22Rv1 (cell line): ENCODE results near the gene HOATZ.

ENCODE experiments used
- CTCF ChIP-seq: fragments of 450-650 bp; IDR thresholded peaks from 2 replicates; pipeline ENCODE4 v1.5.1; 2017; ENCODE audit warnings: mild to moderate bottlenecking
- ZFX ChIP-seq: fragments of 450-650 bp; IDR thresholded peaks from 2 replicates; pipeline ENCODE4 v1.6.1; 2017; ENCODE audit warnings: antibody characterized with exemption, borderline replicate concordance

DNA sequence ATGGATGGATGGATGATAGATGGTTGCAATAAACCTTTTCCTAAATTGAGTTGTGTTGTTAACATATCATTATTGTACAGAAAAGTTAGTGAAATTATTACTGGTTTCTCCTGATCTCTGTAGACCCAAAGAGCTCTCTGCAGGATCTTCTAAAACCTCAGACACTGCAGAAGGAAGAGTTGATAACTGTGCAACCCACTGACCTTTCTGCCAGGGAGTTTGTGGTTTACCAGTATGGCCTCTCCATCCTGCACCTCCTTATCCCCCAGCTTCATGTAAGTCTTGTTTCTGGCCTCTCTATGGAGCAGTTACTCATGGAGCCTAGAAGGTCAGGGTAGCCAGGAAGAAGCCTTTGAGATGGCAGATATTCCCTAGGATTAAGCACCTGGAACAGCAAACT lies 48.0 kb upstream of the HOATZ start:
- TF ChIP-seq CTCF (no peak), ZFX (no peak)
